ENCODE measurements around the gene SLCO1C1.

DNA sequence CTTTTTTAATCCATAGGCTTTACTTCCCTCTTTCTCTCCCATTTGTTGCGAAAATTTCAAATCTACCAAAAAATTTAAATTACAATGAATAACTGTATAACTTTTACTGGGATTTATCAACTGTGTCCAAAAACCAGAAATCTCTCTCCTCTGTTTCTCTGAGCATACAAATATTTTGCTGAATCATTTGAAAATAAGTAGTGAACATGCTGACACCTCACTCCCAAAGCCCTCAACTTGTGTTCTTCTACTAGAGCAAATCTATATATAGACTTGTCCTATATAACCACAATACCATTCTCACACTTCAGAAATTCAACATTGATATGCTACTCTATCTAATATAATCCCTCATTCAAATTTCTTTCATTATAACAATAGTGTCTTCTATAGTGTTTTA lies 53.1 kb downstream of the SLCO1C1 start:
- TF ChIP-seq, protein P1, sequence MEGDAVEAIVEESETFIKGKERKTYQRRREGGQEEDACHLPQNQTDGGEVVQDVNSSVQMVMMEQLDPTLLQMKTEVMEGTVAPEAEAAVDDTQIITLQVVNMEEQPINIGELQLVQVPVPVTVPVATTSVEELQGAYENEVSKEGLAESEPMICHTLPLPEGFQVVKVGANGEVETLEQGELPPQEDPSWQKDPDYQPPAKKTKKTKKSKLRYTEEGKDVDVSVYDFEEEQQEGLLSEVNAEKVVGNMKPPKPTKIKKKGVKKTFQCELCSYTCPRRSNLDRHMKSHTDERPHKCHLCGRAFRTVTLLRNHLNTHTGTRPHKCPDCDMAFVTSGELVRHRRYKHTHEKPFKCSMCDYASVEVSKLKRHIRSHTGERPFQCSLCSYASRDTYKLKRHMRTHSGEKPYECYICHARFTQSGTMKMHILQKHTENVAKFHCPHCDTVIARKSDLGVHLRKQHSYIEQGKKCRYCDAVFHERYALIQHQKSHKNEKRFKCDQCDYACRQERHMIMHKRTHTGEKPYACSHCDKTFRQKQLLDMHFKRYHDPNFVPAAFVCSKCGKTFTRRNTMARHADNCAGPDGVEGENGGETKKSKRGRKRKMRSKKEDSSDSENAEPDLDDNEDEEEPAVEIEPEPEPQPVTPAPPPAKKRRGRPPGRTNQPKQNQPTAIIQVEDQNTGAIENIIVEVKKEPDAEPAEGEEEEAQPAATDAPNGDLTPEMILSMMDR (IDR thresholded peaks at IDR 0.05) = no peak
- TF ChIP-seq POLR2A (IDR thresholded peaks at IDR 0.05; ENCODE audit: low read depth) = no peak
